Liver (tissue), 9 donors: ENCODE results near the gene SESN3. TPM values are rescaled to one million over a fixed set of nuclear protein-coding genes. Genes with fewer than 3 reads are reported as not detected.

ENCODE experiments used
- DNase-seq: peaks from one replicate; pipeline ENCODE4 v3.0.0-alpha.2; 2017; ENCODE audit warnings: low spot score
- H3K27ac ChIP-seq, 2 donors: one replicate each; pipeline ENCODE4 v1.7.0; 2013; ENCODE audit warnings: inconsistent platforms in 2 of 2, low read length in 2 of 2, control low read depth in 1 of 2, low read depth in 1 of 2, mild to moderate bottlenecking in 1 of 2
- H3K27me3 ChIP-seq, 4 donors: one replicate each; pipeline versions ENCODE4 v1.6.1 to v1.7.0; 2013; ENCODE audit warnings: low read length in 3 of 4, inconsistent platforms in 1 of 4, mild to moderate bottlenecking in 1 of 4, moderate library complexity in 1 of 4; ENCODE audit not compliant: control insufficient read depth in 4 of 4, insufficient read depth in 4 of 4
- H3K36me3 ChIP-seq, 4 donors: one replicate each; pipeline versions ENCODE4 v1.6.1 to v1.7.0; 2013; ENCODE audit warnings: low read length in 3 of 4, mild to moderate bottlenecking in 3 of 4, low read depth in 1 of 4, moderate library complexity in 1 of 4; ENCODE audit not compliant: control insufficient read depth in 4 of 4, insufficient read depth in 3 of 4
- H3K4me1 ChIP-seq, 4 donors: one replicate each; pipeline versions ENCODE4 v1.6.1 to v1.7.0; 2013; ENCODE audit warnings: low read length in 3 of 4, mild to moderate bottlenecking in 3 of 4, moderate library complexity in 1 of 4; ENCODE audit not compliant: control insufficient read depth in 4 of 4, insufficient read depth in 4 of 4
- H3K4me3 ChIP-seq, 3 donors: one replicate each; pipeline versions ENCODE4 v1.6.1 to v1.7.0; 2013; ENCODE audit warnings: low read length in 3 of 3, control low read depth in 1 of 3, low read depth in 1 of 3, mild to moderate bottlenecking in 1 of 3
- H3K9ac ChIP-seq, 2 donors: one replicate each; pipeline ENCODE4 v1.7.0; 2013; ENCODE audit warnings: low read length in 2 of 2, mild to moderate bottlenecking in 2 of 2, moderate library complexity in 2 of 2, control low read depth in 1 of 2, low read depth in 1 of 2
- H3K9me3 ChIP-seq, 4 donors: one replicate each; pipeline versions ENCODE4 v1.6.1 to v1.7.0; 2013; ENCODE audit warnings: low read length in 3 of 4; ENCODE audit not compliant: control insufficient read depth in 4 of 4
- ATF3 ChIP-seq: IDR thresholded peaks from 2 replicates; pipeline ENCODE4 v1.6.1; 2016; ENCODE audit warnings: antibody characterized with exemption
- CTCF ChIP-seq: fragments of 150-350 bp; IDR thresholded peaks from 2 replicates; pipeline ENCODE4 v1.5.1; 2017; ENCODE audit warnings: improper control_type of control experiment, low read depth, low read length; ENCODE audit not compliant: missing input control
- EGR1 ChIP-seq, 2 donors: IDR thresholded peaks; 2 replicates each; pipeline ENCODE4 v1.6.1; 2016 to 2018; ENCODE audit warnings: antibody characterized with exemption in 2 of 2, low read depth in 2 of 2
- FOXA1 ChIP-seq: IDR thresholded peaks from 2 replicates; pipeline ENCODE4 v1.6.1; 2016; ENCODE audit warnings: antibody characterized with exemption
- FOXA2 ChIP-seq: IDR thresholded peaks from 2 replicates; pipeline ENCODE4 v1.6.1; 2016; ENCODE audit warnings: antibody characterized with exemption
- GABPA ChIP-seq, 2 donors: IDR thresholded peaks in 1 of 2; conservative IDR thresholded peaks in 1 of 2; 2 replicates each; pipeline ENCODE4 v1.6.1; 2016; ENCODE audit warnings: antibody characterized with exemption in 2 of 2, mild to moderate bottlenecking in 1 of 2, moderate library complexity in 1 of 2
- HNF4A ChIP-seq, 2 donors: conservative IDR thresholded peaks; 2 replicates each; pipeline ENCODE4 v1.6.1; 2016; ENCODE audit warnings: antibody characterized with exemption in 2 of 2, mild to moderate bottlenecking in 2 of 2
- HNF4G ChIP-seq: IDR thresholded peaks from 2 replicates; pipeline ENCODE4 v1.6.1; 2016; ENCODE audit warnings: antibody characterized with exemption
- JUND ChIP-seq, 2 donors: IDR thresholded peaks; 2 replicates each; pipeline ENCODE4 v1.6.1; 2016; ENCODE audit warnings: antibody characterized with exemption in 2 of 2
- MAX ChIP-seq: IDR thresholded peaks from 2 replicates; pipeline ENCODE4 v1.6.1; 2016; ENCODE audit warnings: antibody characterized with exemption
- NR2F2 ChIP-seq: IDR thresholded peaks from 2 replicates; pipeline ENCODE4 v1.6.1; 2016; ENCODE audit warnings: antibody characterized with exemption
- RAD21 ChIP-seq, 2 donors: IDR thresholded peaks; 2 replicates each; pipeline ENCODE4 v1.6.1; 2016; ENCODE audit warnings: antibody characterized with exemption in 2 of 2, mild to moderate bottlenecking in 2 of 2
- REST ChIP-seq: IDR thresholded peaks from 2 replicates; pipeline ENCODE4 v1.6.1; 2016; ENCODE audit warnings: antibody characterized with exemption, mild to moderate bottlenecking
- RXRA ChIP-seq, 2 donors: IDR thresholded peaks; 2 replicates each; pipeline ENCODE4 v1.6.1; 2017 to 2018; ENCODE audit warnings: antibody characterized with exemption in 2 of 2, mild to moderate bottlenecking in 1 of 2
- SP1 ChIP-seq: IDR thresholded peaks from 2 replicates; pipeline ENCODE4 v1.6.1; 2018; ENCODE audit warnings: antibody characterized with exemption, mild to moderate bottlenecking
- TAF1 ChIP-seq: conservative IDR thresholded peaks from 2 replicates; pipeline ENCODE4 v1.6.1; 2016; ENCODE audit warnings: antibody characterized with exemption, mild to moderate bottlenecking
- YY1 ChIP-seq: IDR thresholded peaks from 2 replicates; pipeline ENCODE4 v1.6.1; 2016; ENCODE audit warnings: antibody characterized with exemption, mild to moderate bottlenecking
- WGBS: extraction: QIAGEN DNeasy Blood & Tissue Kit; methylation state at CpG from one replicate; pipeline ENCODE4 v1.1.7; 2013; 5-methylcytosine and 5-hydroxymethylcytosine counted together
- polyA plus RNA-seq, 2 donors: library from polyadenylated mRNA; stranded (reverse) in 1 of 2; unstranded in 1 of 2; fragments of 200-250 nt in 1 of 2; fragments of >200 nt in 1 of 2; fragmentation: Nextera tagmentation in 1 of 2; extraction: Ambion mirVana in 1 of 2; gene quantifications; one replicate each; pipeline versions ENCODE4 v1.2.1 to v1.2.3, GENCODE V29; 2013 to 2015
- total RNA-seq, 2 donors: library from RNA; depleted of rRNA; stranded (reverse); fragments of >200 nt; gene quantifications; one replicate each; pipeline ENCODE4 v1.2.3, GENCODE V29; 2014
- donor health status: healthy.
- donor health status: healthy.
- donor health status: healthy.
- donor health status: healthy.
- donor health status: healthy.

The SESN3 gene
- total and polyA plus RNA-seq, 4 donors = 0.85 to 46.6 (median 2.6) TPM

- Histone ChIP-seq H3K4me3 (no peak overlapping the region), H3K36me3 (no peaks in the 10 kb centered on the region), H3K27me3 (no peaks in the 10 kb centered on the region), H3K27ac (no peak overlapping the region), H3K9me3 (no peaks in the 10 kb centered on the region), H3K9ac (no peak overlapping the region), H3K4me1 (no peaks in the 10 kb centered on the region)
- no peak for DNase-seq
- WGBS = 74% methylated on average over 2 of the region's 2 CpGs
- TF ChIP-seq FOXA2 (no peak), REST (no peak), SP1 (no peak), YY1 (no peak), NR2F2 (no peak), RAD21 (IDR thresholded peaks at IDR 0.05) (no peak), ATF3 (no peak), MAX (no peak), EGR1 (IDR thresholded peaks at IDR 0.05; ENCODE audit: low read depth in 2 of 2) (no peak), FOXA1 (no peak), HNF4A (conservative IDR thresholded peaks at IDR 0.05) (no peak), CTCF (no peak), TAF1 (no peak), RXRA (IDR thresholded peaks at IDR 0.05) (no peak), GABPA (IDR thresholded peaks at IDR 0.05 in 1 of 2, conservative IDR thresholded peaks at IDR 0.05 in 1 of 2) (no peak), JUND (IDR thresholded peaks at IDR 0.05) (no peak)
Observed at GRCh38 chr11:95142431-95142830, 88.6 kb downstream of the SESN3 start.

- Histone ChIP-seq H3K4me3 (no peak overlapping the region), H3K36me3 (no peaks in the 10 kb centered on the region), H3K27ac (no peak overlapping the region), H3K9me3 (no peaks in the 10 kb centered on the region), H3K9ac (no peak overlapping the region), H3K4me1 (no peaks in the 10 kb centered on the region), H3K27me3 (no peaks in the 10 kb centered on the region)
- no peak for DNase-seq
- 67% methylated on average over 4 of the region's 4 CpGs for WGBS
- no peak for TF ChIP-seq HNF4G
- no peak for TF ChIP-seq MAX
- TF ChIP-seq FOXA1 = no peak
- TF ChIP-seq ATF3 = no peak
- no peak for TF ChIP-seq HNF4A (conservative IDR thresholded peaks at IDR 0.05)
- TF ChIP-seq RAD21 (IDR thresholded peaks at IDR 0.05) = no peak
- no peak for TF ChIP-seq RXRA (IDR thresholded peaks at IDR 0.05)
- no peak for TF ChIP-seq NR2F2
- TF ChIP-seq EGR1 (IDR thresholded peaks at IDR 0.05; ENCODE audit: low read depth in 2 of 2) = no peak
- TF ChIP-seq TAF1 = no peak
- no peak for TF ChIP-seq GABPA (IDR thresholded peaks at IDR 0.05 in 1 of 2, conservative IDR thresholded peaks at IDR 0.05 in 1 of 2)
- no peak for TF ChIP-seq JUND (IDR thresholded peaks at IDR 0.05)
- TF ChIP-seq SP1 = no peak
- no peak for TF ChIP-seq FOXA2
- no peak for TF ChIP-seq YY1
Observed at GRCh38 chr11:95140397-95141033, 90.5 kb downstream of the SESN3 start.
